RWPE1 (cell line): ENCODE data around the gene ADAMTS17.

Experiments used
- CTCF ChIA-PET: fragments of 350-600 bp; sonication (Branson Sonifier 250); formaldehyde crosslinking; extraction: SDS; loops from one replicate; lab custom pipeline; 2021; lab: Yijun Ruan, JAX
- POLR2A ChIA-PET: fragments of 400-600 bp; formaldehyde crosslinking; extraction: SDS; loops from one replicate; lab custom pipeline; 2020; ENCODE audit warnings: antibody characterized with exemption; ENCODE audit not compliant: low non-redundant PET; lab: Yijun Ruan, JAX
- DNase-seq: peaks from one replicate; pipeline ENCODE4 v3.0.0; 2012; ENCODE audit warnings: low spot score
- H3K27ac ChIP-seq: fragments of 450-650 bp; 2 replicates; pipeline ENCODE4 v1.5.1; 2017
- TF ChIP-seq, protein P1 (sequence below): fragments of 450-650 bp; conservative IDR thresholded peaks from 2 replicates; pipeline ENCODE4 v1.5.1; 2017; ENCODE audit warnings: low read depth, mild to moderate bottlenecking

ADAMTS17 gene

DNA sequence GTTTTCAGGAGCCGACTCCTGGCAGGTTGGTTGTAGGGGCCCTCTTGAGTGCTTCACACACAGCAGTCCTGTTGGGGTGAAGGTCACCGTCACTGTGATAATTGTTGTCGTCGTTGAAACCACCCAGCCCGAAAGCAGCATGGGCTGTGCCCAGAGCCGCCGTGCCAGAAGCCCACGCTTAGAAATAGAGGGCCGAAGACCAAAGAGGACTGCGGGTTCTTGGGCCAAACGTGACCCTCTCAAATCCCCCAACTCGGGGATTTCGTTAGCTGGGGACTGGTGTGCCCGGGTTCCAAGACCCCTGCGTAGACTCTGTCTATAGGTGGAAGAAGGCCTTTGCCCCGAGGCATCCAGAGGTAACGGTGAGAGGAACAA is 7.5 kb upstream of the ADAMTS17 start:
- peak overlapping the region; percentile 92 for H3K27ac ChIP-seq
- ChIA-PET CTCF (interaction anchor here (0.6 to 3.1 kb wide), 12 partner anchors 10 to 834 kb away, joined by 3 to 23 read pairs (median 3); no protein-coding TSS in a partner anchor), POLR2A (no interaction called here)
- TF ChIP-seq, protein P1, sequence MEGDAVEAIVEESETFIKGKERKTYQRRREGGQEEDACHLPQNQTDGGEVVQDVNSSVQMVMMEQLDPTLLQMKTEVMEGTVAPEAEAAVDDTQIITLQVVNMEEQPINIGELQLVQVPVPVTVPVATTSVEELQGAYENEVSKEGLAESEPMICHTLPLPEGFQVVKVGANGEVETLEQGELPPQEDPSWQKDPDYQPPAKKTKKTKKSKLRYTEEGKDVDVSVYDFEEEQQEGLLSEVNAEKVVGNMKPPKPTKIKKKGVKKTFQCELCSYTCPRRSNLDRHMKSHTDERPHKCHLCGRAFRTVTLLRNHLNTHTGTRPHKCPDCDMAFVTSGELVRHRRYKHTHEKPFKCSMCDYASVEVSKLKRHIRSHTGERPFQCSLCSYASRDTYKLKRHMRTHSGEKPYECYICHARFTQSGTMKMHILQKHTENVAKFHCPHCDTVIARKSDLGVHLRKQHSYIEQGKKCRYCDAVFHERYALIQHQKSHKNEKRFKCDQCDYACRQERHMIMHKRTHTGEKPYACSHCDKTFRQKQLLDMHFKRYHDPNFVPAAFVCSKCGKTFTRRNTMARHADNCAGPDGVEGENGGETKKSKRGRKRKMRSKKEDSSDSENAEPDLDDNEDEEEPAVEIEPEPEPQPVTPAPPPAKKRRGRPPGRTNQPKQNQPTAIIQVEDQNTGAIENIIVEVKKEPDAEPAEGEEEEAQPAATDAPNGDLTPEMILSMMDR = no peak
- DNase-seq = no peak

DNA sequence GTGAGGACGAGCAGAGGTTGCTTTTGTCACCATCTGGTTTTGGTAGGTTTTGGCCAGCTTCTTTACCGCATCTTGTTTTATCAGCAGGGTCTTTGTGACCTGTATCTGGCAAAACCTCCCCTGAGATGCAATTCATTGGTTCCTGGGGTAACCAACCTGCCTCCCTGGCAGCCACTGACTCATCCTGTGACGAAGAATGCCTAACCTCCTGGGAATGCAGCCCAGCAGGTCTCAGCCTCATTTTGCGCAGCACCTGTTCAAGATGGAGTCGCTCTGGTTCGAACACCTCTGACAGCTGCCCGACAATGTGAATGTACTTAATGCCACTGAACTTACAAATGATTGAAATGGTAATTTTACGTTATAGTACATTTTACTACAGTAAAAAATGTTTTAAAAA is 6.8 kb upstream of the ADAMTS17 start:
- DNase-seq = peak; percentile 68
- H3K27ac ChIP-seq = no peak overlapping the region
- TF ChIP-seq, protein P1 = no peak
- POLR2A ChIA-PET = no interaction called here
- CTCF ChIA-PET = interaction anchor here (0.6 to 3.1 kb wide), 3 partner anchors 9 to 659 kb away, joined by 3 to 23 read pairs (median 3); no protein-coding TSS in a partner anchor

DNA sequence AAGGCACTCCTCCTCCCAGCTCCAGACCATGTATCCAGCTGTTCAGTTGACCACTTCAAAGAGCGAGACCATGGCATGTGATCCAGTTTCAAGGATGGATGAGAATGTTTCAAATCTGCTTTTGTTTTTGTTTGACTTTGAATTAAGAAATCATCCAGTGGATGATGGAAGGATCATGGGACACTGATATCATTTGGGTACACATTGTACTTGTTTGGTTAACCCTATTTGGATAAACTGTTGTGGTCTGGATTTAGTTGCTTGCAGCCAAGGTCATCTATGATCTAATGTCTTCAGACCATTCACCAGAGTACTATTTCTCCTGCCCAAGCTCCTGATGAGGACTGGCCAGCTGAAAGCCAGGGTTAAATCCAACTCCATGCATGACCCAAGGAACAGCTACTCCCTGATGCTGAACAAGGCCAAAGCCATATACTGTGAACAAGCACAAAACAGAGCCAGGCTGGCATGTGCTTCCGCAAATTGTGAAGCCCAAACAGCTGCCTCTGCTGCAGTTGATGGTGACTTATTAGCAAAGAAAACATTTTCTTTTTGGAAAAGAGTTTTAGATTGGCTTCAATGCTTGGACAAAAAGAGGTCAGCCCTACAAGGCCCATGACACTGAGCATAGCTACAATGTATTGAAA is 5.2 kb upstream of the ADAMTS17 start:
- H3K27ac ChIP-seq = no peak overlapping the region
- CTCF ChIA-PET = no interaction called here
- DNase-seq = no peak
- POLR2A ChIA-PET = no interaction called here
- TF ChIP-seq, protein P1 = no peak

DNA sequence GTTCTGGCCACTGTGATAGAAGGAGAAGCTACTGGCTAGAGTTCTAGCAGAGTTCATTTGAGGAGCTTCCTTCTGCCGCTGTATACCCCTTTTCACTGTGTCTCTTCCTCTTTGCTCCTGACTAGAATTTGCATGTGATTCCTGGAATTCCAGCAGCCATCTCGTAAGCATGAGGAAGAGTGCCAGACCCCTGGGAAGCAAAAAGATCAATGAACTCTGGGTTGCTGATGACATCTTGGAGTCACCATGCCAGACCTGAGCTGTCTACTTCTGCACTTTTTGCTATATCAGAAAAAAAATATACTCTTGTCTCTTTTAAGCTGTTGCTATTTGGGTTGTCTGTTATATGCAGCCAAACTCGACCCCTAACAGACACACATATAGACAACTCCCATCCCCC is 3.7 kb upstream of the ADAMTS17 start:
- H3K27ac ChIP-seq = no peak overlapping the region
- POLR2A ChIA-PET = no interaction called here
- no peak for DNase-seq
- TF ChIP-seq, protein P1 = no peak
- CTCF ChIA-PET = interaction anchor here (0.6 kb wide), 1 partner anchor 36 kb away, joined by 3 read pairs; no protein-coding TSS in a partner anchor

DNA sequence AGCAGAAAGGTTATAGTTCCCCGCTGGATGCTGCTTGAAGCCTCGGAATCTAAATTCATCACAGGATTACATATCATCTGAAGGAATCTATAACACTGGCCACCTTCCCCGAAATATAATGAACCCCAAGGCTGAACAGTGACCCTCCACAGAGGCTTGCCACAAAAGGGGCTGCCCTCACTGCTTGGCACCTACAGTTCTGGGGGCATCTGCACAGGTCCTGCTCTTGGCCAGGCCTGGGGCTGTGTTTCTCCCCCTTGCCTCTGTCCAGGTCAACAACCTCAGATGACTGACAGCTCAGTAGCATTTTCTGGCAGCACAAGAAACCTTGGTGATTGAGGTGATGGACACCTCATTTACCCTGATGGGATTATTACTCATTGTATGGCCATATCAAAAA is 1.5 kb upstream of the ADAMTS17 start:
- TF ChIP-seq, protein P1 = no peak
- ChIA-PET CTCF (no interaction called here), POLR2A (no interaction called here)
- no peak overlapping the region for H3K27ac ChIP-seq
- DNase-seq = no peak

DNA sequence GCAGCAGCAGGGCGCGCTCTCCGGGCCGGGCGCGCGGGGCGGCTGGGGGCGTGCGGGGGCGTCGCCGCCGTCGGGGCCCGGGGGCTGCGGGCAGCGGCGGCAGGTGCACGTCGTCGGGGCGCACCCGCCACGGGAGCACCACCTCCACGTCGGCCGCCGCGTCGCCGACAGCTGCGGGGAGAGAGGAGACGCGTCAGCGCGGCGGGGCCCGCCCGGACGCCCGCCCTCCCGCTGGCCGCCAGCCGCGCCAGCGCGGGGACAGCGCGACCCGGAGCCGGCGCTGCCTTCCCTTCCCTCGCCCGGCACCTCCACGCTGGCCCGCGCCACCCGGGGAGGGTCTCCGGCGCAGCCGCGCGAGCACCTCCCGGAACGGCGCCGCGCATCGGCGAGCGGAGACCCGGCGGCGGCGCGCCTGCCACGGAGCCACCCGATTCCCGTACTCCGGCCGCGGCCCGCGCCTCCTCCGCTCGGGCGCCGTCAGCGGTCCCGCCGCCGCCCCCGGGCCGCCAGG is 481 bp downstream of the ADAMTS17 start:
- CTCF ChIA-PET = interaction anchor here (0.5 to 0.6 kb wide), 3 partner anchors 251 to 601 kb away, joined by 3 to 4 read pairs (median 4); no protein-coding TSS in a partner anchor
- DNase-seq = no peak
- TF ChIP-seq, protein P1 = no peak
- H3K27ac ChIP-seq = peak overlapping the region; percentile 55
- POLR2A ChIA-PET = no interaction called here
